Right kidney (tissue), 1 donor: ENCODE data around the gene KCTD12.

Experiments used
- DNase-seq: peaks from one replicate; pipeline ENCODE4 v3.0.0-alpha.2; 2016

KCTD12 gene

DNA sequence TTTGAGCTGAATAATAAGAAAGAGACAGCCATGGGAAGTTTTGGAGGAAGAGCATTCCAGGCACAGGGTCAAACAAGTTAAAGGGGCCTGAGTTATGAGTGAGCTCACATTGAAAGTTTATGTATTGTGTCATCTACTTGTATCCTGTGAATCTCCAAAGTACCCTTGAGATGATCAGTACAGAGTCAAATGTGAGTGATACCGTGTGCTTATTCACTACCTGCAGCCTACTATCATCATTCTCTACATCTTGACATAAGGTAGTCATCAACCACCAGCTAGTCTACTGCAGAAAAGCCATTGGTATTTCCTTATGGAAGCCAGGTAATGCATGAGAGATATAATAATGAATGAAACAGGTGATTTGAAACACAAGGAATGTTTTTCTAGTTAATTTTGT is 3.0 kb upstream of the KCTD12 start:
- DNase-seq = no peak

DNA sequence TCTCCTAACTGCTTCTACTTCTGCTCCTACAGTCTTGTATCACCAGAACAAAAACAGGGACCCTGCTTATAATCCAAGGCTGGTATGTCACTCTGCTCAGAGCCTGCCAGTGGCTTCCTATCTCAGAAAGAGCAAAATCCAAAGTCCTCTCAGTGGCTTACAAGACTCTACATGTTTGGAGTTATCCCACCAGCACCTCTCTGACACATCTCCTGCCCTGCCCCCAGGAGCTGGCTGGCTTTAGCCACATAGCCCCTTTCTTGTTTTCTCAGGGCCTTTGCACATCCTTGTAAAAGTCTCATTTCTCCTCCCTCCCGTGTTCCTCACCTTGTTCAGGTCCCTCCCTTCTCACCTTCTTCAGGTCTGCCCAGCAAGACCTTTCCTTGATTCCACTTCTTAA is 2.2 kb upstream of the KCTD12 start:
- no peak for DNase-seq

DNA sequence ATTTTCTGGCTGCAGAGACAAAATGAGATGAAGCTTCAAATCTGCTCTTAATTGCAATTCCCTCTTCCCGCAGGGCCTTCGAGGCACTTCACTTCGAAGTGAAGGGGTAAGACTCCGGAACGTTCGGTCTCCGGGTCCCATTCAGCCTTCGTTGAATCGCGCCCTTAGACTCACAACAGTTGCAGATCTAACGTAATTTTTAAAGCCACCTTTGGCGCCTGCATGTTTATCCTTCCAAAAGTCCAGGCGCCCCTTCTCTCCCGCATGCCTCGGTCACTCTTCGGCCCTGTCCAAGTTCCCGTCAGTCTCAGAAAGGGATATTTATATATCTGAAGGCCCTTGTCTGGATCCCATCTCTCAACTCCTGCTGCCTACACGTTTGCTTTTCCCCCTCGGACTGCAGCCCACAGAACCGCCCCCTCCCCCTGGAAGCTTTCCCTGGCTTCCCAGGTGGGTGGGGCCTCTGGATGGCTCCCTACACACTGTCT is 915 bp upstream of the KCTD12 start:
- DNase-seq = no peak

DNA sequence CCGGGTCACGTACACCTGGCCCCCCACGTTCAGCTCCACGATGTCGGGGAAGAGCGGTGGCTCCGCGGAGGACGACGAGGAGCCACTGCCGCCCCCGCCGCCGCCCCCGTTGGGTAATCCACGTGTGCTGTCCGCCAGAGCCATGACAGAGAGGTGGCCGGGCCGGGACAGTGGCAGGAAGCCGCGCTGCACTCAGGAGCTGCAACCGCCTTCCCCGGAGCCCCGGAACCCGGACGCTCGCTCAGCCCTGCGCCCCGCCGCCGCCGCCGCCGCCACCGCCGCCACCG is 257 bp downstream of the KCTD12 start:
- no peak for DNase-seq

DNA sequence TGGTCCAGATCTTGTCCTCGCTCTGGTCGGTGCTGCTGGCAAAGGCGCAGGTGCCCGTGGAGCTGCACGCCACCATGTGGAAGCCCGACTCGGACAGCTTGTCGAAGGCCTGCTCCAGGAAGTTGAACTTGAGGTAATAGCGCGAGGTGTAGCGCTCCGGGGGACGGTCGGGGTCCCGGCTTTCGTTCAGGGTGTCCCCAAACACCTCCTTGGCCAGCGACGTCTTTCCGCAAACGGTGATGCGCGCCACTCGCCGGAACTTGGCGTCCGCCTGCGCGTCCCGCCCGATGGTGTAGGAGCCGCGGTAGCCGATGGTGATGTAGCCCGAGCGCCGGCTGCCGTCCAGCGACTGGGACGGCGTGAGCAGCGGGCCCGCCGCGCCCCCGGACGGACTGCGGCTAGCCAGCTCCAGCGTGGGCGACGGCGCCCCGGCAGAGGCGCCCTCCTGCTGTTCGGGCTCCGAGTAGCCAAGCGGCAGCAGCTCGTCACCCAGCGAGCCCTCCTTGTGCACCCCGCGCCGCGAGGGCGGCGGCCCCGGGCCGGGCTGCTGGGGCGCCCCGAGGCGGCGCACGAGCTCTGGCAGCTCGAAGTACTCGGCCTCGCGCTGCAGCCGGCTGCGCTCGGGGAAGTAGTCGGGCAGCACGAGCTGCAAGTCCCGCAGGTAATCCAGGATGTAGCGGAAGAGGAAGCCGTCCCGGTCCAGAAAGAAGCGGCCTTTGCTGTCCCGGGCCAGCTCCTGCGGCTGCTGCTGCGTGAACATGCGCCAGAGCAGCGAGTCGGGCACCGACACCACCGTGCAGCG is 801 bp downstream of the KCTD12 start:
- peak; percentile 95 for DNase-seq

DNA sequence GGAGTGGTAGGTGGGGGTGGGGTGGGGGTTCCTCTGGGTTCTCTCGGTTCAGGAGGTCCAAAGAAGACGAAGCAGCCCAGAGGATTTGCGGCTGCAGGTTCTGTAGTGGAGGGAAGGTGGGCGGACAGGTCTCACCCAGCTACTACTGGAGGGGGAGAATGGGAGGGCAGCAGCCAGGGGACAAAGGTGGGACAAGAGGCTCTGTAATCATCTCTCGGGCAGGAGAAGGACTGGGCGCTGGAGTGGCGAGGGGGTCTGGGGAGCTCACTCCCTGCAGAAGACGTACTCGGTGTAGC is 1.4 kb downstream of the KCTD12 start:
- DNase-seq = no peak

DNA sequence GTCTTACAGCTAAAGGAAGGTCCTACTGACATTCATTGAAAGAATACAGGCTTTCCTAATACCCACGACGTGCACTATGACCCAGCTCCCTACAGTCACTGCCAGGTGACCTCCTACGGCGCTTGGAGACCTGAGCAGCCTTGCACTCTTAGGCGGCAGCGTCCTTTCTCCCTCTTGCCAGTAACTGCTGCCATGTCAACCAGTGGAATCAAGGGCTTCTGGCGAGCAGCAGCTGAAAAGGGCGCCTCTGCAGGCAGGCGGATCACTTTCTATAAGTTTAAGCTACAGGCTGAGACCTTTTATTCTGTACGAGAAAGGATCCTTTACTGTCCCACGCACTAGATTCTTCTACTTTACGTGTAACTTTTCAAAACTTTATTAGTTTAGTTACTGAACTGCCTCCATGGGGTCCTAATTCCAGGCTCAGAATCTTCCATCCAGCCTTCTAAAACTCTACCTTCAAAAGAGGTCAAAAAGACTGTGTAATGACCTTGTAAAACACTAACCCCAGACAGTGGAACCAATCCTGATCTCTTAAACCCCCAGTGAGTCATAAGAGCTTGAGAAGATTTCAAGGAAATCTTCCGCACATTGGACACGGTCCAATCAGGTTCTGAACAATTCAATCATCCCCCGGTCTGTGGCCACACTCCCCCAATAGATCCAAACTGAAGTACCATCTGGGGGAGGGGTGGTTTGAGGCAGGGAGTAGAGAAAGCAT is 1.9 kb downstream of the KCTD12 start:
- DNase-seq = peak; percentile 29

DNA sequence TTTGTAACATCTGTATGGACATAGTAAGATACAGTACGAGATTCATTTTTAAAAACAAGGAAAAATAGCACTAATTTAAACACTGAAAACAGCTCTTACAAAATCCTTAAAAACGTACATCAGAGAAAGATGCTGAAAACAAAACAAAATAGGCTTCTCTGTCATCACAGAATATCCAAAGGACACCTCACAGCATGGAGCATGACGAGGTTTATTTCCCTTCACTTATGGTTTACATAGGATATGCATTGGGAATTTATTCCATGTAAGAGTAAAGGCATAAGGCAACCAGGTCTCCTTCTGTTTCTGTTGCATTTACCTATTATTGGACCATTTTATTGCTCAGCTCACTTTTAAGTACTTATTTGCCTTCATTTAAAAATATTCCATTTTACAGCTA is 3.0 kb downstream of the KCTD12 start:
- no peak for DNase-seq

DNA sequence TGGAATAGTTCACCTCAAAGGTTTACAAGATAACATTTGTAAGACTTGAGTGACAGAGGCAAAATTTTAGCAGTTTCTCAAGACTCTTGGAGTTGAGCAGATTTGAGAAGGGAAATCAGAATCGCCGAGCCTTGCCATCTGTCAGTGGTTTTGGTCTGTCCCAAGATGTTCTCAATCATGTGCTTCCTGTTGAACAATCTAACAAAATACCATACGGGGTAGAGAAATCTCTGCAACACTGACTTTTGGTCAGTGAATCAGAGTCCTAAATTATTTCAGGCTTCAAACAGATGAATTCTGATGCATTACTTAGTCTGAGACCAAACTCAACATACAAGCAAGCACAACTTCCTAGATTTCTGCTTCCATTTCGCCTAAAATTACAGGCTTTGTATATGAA is 3.8 kb downstream of the KCTD12 start:
- DNase-seq = no peak

DNA sequence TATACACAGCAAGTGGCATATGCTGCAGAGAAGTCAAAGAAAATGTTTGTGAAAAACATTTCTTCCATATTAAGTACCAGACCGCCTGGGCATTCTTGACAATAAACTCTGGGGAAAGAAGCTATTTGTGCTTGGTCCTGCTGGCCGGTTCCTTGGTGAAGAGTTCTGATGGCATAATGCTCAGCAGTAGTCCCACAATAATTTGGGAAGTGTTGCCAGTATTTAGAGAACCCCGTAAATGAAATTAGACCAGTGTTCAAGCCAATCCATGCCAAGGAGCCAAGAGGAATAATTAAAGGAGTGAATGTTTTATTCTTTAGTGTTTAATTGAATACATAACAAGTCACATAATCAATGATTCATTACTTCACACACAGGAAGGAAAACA is 6.3 kb downstream of the KCTD12 start:
- no peak for DNase-seq

DNA sequence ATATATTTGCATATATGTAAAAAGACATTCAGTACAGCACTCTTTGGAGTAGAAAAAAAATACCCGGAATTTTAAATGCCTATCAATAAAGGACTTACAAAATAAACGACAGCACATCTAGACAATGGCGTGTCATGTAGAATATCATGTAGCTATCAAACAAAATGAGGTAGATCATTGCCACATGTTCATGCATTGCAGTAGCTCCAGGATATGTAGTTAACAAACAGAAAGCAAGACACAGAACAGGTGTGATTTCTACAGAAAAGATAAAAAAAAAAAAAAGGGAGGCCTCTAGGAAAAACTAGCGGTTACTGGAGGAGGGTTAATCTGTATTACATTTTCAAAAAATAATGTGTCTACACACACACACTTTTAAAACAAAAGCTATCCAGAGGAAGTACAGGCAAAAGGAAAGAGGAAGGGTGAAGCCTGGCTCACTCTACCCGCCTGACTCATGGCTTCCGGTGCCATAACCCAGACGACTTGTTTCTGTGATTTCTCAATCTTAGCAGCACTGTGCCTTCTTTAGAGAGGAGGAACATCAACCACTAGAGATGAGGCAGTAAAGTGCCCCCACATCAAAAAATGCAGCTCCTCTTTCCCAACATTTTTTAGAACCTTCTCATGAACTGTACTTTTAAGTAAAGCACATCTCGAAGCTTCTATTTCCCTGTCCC is 6.9 kb downstream of the KCTD12 start:
- no peak for DNase-seq

DNA sequence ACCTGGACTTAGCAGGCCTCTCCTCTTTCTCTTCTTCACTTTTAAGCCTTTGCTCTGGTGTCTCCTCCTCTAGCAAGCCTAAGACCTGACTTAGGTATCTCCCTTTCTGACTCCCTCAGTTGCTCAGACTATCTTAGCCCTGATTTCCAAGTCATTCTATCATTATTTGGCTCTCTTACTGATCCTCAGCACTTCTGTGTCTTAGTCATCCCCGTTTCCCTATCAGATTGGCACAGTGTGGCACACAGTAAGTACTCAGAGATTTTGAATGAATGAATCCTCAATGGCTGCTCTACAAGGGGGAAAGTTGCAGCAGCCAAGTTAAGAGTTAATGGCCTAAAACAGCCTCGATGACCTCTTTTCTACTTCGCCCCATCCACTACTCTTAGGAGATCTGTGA is 8.2 kb downstream of the KCTD12 start:
- no peak for DNase-seq

DNA sequence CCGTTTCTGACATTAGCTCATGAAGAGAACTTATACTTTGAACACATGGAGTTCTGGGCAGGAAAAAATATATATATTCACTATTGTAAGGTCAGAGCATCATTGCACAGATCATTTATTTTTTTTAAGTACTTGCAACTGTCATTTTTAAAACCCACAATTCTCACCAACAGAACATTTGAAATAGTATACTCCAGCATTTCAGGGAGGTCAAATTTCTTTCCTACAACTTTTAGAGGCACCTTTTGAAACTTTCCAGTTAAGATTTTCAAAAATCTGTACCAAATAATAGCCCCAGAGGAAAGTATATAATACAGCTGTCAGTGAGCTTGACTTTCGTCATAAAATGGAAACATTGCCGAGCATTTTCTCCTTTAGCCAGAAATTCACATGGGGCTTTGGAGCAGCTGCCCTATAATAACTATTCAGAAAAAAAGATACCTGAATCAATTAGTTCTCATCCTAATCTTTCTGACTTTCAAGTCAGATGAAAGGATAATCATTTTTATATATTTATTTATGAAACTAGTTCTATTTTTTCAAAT is 10.9 kb downstream of the KCTD12 start:
- DNase-seq = no peak

DNA sequence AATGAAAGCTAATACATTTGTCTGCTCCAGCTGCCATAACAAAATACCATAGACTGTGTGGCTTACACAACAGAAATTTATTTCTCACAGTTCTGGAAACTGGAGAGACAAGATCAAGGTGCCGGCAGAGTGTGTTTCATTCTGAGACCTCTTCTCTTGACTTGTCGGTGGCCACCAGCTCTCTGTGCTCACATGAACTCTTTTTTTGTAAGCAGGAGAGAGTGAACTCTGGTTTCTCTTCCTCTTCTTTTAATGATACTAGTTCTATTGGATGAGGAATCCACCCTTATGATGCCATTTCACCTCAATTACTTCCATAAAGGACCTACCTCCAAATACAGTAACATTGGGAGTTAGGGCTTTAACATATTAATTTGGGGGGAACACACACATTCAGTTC is 11.7 kb downstream of the KCTD12 start:
- DNase-seq = no peak

DNA sequence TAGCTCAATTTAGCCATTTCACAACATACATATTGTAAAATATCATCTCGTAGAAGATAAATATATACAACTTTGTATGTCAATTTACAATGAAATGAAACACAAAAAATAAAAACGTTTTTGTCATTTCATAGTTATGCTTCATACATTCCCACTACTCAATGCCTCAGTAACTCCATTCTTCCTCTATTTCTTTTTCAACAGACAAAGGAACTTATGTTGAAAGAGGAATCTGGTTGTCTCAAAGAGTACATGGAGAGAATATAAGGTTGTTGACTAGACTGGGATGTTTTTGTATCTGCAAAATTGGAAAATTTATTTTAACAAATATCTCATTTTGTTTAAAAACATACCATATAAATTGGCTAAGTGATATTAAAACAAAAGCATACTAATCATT is 12.8 kb downstream of the KCTD12 start:
- no peak for DNase-seq

DNA sequence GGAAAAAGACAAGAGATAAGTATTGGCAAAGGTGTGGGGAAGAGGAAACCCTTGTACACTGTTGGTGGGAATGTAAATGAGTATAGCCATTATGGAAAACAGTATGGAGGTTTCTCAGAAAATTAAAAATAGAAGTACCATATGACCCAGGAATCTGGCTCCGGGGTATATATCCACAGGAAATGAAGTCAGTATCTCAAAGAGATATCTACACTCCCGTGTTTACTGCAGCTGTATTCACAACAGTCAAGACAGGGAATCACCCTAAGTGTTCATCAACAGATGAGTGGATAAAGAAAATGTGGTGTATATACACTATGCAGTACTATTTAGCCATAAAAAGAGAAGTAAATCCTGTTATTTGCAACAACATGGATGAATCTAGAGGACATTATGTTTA is 13.5 kb downstream of the KCTD12 start:
- DNase-seq = no peak

DNA sequence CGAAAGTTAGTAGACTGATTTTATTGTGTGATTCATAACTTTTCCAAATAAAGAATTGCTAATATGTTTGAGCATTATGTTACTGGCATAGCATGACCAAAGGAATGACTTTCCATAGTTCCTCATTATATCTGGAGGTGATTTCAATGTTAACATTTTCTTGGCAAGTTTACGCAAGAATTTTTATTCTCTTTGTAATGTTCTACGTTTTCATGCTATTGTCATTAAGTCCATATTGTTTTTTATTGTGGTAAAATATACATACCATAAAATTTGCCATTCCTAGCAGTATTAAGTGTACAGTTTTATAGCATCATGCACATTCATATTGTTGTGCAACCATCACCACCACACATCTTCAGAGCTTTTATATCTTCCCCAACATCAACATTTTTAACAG is 14.8 kb downstream of the KCTD12 start:
- DNase-seq = no peak

DNA sequence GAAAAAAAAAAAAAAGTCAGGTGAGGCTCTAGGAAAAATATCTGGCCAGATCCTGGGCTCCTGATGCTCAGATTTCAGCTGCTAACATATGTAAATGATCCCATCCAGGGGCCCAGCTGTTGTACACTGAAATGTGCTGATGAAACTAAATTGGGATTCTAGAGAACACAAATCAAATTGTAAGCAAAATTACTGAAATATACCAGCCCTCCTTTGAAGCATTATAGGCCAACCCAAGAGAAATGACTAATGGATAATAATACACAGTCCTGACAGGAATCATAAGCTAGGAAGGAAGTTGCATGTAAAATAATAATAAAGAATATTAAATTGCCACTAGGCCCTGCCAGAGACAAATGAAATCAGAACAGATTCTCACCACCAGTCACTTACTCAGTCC is 17.8 kb downstream of the KCTD12 start:
- DNase-seq = no peak

DNA sequence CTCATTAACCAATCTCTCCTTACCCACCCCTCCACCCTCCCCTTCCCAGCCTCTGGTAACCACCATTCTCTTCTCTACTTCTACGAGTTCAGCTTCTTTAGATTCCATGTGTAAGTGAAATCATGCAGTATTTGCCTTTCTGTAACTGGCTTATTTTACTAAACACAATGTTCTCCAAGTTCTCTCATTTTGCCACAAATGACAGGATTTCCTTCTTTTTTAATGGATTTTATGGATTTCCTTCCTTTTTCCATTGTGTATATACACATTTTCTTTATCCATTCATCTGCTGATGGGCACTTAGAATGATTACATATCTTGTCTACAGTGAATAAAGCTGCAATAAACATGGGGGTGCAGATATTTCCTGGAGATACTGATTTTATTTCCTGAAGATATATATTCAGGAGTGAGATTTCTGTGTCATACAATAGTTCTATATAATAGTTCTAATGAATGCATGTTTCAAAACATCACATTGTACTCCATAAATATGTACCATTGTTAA is 20.2 kb downstream of the KCTD12 start:
- no peak for DNase-seq

DNA sequence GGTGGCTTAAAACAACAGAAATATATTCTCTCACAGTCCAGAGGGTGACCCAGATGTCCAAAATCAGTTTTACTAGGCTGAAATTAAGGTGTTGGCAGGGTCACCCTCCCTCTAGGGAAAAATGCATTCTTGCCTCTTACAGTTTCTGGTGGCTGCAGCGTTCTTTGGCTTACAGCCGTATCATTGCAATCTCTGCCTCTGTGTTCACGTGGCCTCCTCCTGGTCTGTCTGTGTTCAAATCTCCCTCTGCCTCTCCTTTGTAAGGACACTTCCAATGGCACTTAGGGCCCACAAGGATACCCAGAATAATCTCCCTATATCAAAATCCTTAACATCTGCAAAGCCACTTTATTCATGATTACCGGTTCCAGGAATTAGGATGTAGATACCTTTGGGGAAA is 21.1 kb downstream of the KCTD12 start:
- DNase-seq = no peak

DNA sequence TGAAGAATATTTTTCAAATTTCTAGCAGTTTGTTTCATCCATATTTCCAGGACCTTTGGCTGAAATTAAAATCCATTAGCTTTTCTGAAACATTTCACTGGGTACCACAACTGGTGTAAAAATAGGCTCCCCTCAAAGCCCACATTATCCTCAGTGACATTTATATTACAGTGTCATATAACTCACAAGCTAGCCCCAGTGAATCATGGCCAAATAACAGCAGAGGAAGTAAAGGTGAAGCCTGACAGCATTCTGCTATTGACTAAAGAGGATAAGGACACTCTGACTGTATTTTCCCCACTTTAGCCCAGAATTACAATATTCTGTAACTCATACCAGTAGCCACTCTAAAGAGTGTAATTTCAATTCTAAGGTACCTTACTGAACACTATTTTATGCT is 21.9 kb downstream of the KCTD12 start:
- DNase-seq = no peak

DNA sequence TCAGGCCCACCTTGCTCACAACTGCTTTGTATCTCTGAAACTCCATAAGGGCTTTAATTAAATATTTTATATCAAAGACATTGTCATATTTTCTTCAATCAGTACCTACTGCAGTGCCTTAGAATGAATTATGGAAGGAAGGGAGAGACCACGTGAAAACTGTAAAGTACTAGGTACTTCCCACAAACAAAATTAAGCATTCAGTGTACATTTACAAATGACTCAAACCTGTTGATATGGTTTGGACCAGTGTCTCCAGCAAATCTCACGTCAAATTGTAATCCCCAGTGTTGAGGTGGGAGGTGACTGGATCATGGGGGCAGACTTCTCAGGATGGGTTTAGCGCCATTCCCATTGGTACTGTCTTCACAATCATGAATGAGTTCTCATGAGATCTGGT is 23.2 kb downstream of the KCTD12 start:
- DNase-seq = no peak

DNA sequence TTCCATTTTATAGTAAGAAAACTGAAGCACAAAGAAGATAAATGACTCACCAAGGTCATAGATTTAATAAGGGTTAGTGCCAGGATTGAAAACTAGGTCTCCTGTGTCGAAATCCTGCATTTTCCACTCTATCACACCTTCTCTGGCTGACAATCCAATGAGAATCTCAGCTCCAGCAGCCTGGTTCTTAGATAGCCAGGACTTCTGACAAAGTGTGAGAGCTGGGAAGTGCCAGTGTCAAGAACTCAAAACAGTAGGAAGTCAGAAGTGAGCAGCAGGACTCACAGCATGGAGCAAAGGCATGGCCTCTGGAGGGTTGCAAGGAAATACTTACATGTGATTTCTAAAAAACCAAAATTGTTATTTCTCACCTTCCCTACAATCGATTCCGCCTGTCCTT is 24.3 kb downstream of the KCTD12 start:
- no peak for DNase-seq

DNA sequence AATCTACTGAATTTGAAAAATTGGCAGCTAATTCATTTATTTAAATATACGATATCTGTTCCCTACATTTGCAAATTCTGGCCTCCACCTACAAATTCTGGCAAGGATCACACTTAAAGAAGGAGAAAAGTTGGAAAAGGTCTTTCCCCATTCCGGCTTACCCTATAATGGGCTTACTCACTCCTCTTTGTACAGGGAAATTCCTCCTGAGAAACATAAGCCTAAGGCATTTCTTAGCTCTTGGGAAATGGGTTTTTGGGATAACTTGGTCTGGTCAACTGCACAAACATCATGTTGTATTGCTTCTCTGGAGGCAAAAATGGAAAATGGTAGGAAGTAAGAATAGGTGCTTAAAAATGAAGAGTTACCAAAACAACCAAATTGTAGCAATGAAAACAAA is 25.5 kb downstream of the KCTD12 start:
- DNase-seq = no peak
